Astrocyte of the spinal cord (primary cell): Measurements from ENCODE around the gene ALG2.
"Not testable (repeated sequence)": the region's sequence is repeated elsewhere in the genome, so short reads cannot be mapped to it uniquely, and the experiment has no call there.

Experiments used
- DNase-seq: peaks from one replicate; pipeline ENCODE4 v3.0.0; 2011; ENCODE audit warnings: low read depth, low spot score
- H3K4me3 ChIP-seq: 2 replicates; pipeline ENCODE4 v1.5.1; 2011; ENCODE audit warnings: low read depth, mild to moderate bottlenecking, low read length, moderate library complexity
- in situ Hi-C: cut with HindIII; loops from 2 replicates; pipeline ENCODE4 v1.10.0; 2017; ENCODE audit warnings: low sequenced_read_pairs
- TF ChIP-seq, protein P1 (sequence below): IDR thresholded peaks from 2 replicates; pipeline ENCODE4 v1.5.1; 2012; ENCODE audit warnings: low read depth, mild to moderate bottlenecking, low read length, inconsistent platforms

ALG2 gene

DNA sequence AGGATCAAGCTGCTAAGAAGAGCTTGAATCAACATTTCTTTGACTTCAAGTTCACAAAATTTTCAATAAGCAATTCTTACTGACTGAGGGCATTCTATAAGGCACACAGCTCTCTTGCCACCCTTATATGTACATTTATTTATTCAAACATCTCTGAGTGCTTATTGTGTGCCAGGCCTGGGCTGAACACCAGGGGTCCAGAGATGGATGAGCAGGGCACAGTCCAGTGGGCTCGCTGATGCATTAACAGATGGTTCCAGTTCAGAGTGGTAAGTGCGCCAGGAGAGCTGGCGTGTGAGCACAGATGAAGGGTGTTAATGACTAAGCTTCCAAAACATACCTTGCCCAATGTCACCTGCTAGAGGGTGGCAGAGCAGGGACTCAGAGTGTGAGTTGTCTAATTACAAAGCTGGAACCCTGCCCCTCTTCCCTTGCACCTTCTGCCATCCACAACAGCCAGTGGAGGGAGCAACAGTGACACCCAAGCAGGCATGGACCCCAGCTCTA lies 24.6 kb downstream of the ALG2 start:
- in situ Hi-C loops: no loop called here
- no peak overlapping the region for H3K4me3 ChIP-seq
- DNase-seq: no peak
- TF ChIP-seq, protein P1, sequence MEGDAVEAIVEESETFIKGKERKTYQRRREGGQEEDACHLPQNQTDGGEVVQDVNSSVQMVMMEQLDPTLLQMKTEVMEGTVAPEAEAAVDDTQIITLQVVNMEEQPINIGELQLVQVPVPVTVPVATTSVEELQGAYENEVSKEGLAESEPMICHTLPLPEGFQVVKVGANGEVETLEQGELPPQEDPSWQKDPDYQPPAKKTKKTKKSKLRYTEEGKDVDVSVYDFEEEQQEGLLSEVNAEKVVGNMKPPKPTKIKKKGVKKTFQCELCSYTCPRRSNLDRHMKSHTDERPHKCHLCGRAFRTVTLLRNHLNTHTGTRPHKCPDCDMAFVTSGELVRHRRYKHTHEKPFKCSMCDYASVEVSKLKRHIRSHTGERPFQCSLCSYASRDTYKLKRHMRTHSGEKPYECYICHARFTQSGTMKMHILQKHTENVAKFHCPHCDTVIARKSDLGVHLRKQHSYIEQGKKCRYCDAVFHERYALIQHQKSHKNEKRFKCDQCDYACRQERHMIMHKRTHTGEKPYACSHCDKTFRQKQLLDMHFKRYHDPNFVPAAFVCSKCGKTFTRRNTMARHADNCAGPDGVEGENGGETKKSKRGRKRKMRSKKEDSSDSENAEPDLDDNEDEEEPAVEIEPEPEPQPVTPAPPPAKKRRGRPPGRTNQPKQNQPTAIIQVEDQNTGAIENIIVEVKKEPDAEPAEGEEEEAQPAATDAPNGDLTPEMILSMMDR: no peak

DNA sequence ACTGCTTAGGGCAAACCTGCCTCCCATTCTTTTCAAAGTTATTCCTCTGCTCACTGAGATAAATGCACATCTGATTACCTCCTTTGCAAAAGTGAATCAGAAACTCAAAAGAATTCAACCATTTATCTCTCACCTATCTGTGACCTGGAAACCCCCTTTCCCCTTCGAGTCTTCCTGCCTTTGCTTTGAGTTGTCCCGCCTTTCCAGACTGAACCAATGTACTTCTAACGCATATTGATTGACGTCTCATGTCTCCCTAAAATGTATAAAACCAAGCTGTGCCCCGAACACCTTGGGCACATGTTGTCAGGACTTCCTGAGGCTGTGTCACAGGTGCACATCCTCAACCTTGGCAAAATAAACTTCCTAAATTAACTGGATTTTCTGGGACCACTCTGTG lies 25.3 kb downstream of the ALG2 start:
- H3K4me3 ChIP-seq, in situ Hi-C loops: not testable (repeated sequence)

DNA sequence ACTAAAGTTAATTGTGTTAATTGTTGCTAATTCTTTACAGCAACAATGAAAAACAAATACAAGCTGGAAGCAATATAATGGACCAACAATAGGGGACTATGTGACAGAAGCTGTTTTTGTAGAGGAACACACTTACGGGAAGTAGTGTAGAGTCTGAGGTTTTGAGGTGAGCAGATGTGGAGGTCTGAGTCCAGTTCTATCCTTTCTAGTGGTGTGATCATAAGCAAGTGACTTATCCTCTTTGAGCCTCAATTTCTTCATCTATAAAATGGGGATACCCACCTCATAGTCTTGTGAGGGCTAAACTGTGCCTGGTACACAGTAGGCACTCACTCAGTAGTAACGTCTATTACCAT lies 28.3 kb downstream of the ALG2 start:
- no peak overlapping the region for H3K4me3 ChIP-seq
- DNase-seq: no peak
- in situ Hi-C loops: no loop called here
- TF ChIP-seq, protein P1: no peak

More for the DNA sequence above, 25.3 kb downstream of the ALG2 start:
- not testable (repeated sequence) for DNase-seq

DNA sequence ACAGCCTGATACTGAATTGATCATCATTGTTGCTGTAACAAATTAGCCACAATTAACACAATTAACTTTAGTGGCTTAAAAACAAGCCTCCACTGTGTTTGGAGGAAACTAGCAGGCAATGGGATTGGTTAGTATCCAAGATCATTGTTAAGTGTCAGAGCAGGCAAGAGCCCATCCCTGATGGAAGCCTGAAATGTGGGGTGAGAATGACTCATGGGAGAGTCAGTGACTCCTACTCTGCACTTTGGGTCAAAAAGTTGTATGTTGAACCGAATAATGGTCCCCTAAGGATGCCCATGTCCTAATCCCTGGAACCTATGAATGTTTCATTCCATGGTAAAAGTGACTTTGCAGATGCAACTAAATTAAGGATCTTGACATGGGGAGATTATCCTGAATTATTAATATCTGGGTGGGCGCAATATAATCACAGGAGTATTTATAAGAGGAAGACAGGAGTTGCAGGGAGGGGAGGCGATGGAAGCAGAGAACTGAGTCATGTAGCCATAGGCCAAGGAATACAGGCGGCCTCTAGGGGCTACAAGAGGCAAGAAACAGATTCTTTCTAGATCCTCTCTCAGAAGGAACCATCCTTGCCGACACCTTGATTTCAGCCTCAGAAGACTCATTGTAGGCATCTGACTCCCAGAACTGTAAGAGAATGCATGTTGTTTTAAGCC lies 28.8 kb downstream of the ALG2 start:
- no peak for DNase-seq
- H3K4me3 ChIP-seq: no peak overlapping the region
- in situ Hi-C loops: no loop called here
- TF ChIP-seq, protein P1: peak; percentile 39

DNA sequence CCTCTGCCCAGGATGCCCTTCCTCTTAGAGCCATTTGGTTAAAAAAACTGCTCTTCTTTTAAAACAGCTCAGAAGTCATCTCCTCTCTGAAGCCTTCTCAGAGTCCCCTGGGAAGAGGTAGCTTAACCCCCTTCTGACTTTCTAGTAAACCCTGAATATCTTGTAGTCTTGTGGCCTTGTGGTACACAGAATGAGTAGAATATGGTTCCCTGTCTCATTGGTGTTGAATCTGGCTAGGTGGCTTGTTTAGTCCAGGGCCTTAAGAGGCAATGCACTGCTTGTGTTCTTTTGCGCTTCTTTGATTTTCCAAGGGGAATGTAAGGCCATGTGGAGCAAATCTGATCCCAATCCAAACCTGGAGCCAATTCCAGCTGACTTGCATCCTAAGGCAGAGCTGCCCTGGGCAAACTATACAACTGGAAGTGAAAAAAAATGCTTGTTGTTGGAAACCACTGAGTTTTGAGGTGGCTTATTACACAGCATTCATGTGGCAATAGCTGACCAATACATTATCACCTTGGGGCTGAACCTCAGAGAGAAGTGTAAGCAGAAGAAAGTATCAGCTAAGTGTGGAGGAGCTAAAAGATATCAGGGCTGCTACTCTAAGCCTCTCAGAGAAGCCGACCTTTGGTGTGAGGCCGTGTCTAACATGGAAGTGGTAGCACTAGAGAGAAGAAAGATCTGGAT lies 31.0 kb downstream of the ALG2 start:
- in situ Hi-C loops: no loop called here
- no peak for DNase-seq
- TF ChIP-seq, protein P1: no peak
- H3K4me3 ChIP-seq: no peak overlapping the region

DNA sequence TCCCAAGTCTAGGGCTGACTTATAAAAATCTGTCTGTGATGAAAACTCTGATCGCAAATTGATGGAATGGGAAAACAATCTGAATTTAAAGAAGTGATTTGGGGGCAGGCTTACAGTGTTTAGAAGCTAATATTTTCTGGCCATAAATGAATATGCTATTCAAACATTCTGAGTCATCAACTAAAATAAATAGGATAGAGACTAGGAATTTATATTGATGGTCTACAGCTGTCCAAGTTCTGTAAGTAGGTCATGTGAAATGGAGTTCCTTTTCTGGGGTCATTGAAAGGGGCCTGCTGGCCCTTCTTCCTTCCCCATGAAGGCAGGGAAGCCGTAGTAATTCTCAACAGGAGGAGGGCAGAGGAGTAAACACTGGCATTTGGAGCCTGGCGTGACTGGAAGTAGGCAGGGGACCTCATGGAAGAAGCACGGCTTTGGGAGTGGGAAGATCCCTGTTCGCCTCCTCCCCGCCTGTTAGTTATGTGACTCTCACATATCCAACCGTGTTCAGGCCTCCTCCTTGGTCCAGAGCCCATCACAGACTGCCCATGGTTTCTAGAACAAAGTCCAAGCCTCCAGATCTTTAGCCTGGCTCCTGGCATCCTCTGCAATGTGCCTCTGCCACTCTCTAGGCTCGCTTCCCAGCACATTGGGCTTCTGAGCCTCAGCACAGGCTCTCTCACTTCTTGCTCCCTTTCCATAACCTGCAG lies 31.7 kb downstream of the ALG2 start:
- in situ Hi-C loops: no loop called here
- no peak for DNase-seq
- TF ChIP-seq, protein P1: no peak
- H3K4me3 ChIP-seq: no peak overlapping the region

DNA sequence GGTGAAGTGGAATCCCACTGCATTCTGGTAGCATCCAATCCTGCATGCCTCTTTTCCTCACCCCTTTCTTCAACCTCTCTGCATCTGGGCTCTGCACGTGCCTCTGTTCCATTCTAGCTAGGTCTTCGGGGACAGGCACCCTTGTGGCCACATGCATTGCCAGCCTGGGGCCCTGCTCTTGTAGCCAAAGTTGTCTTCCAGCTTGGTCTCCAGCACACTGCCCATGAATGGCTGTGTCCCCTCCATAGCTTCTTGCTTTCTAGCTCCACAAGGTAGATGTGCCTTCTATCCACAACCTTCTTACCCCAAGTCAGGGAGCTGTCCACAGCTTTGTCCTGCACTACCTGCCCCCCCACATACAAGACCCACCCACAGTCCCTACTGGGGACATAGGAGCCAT lies 32.6 kb downstream of the ALG2 start:
- TF ChIP-seq, protein P1: no peak
- in situ Hi-C loops: no loop called here
- DNase-seq: no peak
- H3K4me3 ChIP-seq: no peak overlapping the region
